GM21723 (cell line): ENCODE measurements around the gene DNAH17.

ENCODE experiments used
- ATAC-seq: cut with Tn5 transposase; IDR thresholded peaks from one replicate; pipeline ENCODE4 v1.9.1; 2021; ENCODE audit warnings: mild to moderate bottlenecking, moderate library complexity; ENCODE audit not compliant: unreplicated experiment

DNAH17 gene

GRCh38 chr17:78419970-78420815 is 157.0 kb downstream of the DNAH17 start:
- no peak for ATAC-seq

GRCh38 chr17:78418326-78419026 is 158.7 kb downstream of the DNAH17 start:
- ATAC-seq, result no peak

GRCh38 chr17:78417531-78417909 is 159.7 kb downstream of the DNAH17 start:
- ATAC-seq, result no peak

GRCh38 chr17:78416791-78417530 is 160.2 kb downstream of the DNAH17 start:
- no peak for ATAC-seq

GRCh38 chr17:78415821-78416711 is 161.1 kb downstream of the DNAH17 start:
- ATAC-seq, result no peak

- ATAC-seq, result no peak
These were observed 162.7 kb downstream of the DNAH17 start for GRCh38 chr17:78414178-78415162.

- no peak for ATAC-seq
These were observed 164.8 kb downstream of the DNAH17 start for GRCh38 chr17:78412403-78412802.

GRCh38 chr17:78411241-78411857 is 165.8 kb downstream of the DNAH17 start:
- no peak for ATAC-seq

GRCh38 chr17:78409191-78409928 is 167.8 kb downstream of the DNAH17 start:
- ATAC-seq, result no peak

GRCh38 chr17:78408476-78409050 is 168.6 kb downstream of the DNAH17 start:
- ATAC-seq, result no peak

GRCh38 chr17:78407387-78408000 is 169.7 kb downstream of the DNAH17 start:
- ATAC-seq, result no peak

GRCh38 chr17:78406920-78407319 is 170.3 kb downstream of the DNAH17 start:
- no peak for ATAC-seq

- no peak for ATAC-seq
These were observed 170.8 kb downstream of the DNAH17 start for GRCh38 chr17:78406396-78406795.

- ATAC-seq, result no peak
These were observed 173.4 kb downstream of the DNAH17 start for GRCh38 chr17:78403822-78404221.

- ATAC-seq, result no peak
These were observed 175.3 kb downstream of the DNAH17 start for GRCh38 chr17:78401891-78402290.

- no peak for ATAC-seq
These were observed 175.9 kb downstream of the DNAH17 start for GRCh38 chr17:78401246-78401645.

GRCh38 chr17:78400581-78401240 is 176.5 kb downstream of the DNAH17 start:
- no peak for ATAC-seq
